SK-N-MC (cell line): ENCODE data around the gene SEH1L.
A peak's percentile ranks its signal among the peaks of the same experiment; 100 is the strongest.
"Not testable (repeated sequence)": the region's sequence is repeated elsewhere in the genome, so short reads cannot be mapped to it uniquely, and the experiment has no call there.

Source experiments
- DNase-seq: peaks from one replicate; pipeline ENCODE4 v3.0.0-alpha.2; 2011; ENCODE audit warnings: low read depth, low spot score
- H3K27ac ChIP-seq: fragments of 200-600 bp; sonication (generic); 2 replicates; pipeline ENCODE4 v1.5.1; 2016; ENCODE audit warnings: mixed run types
- H3K36me3 ChIP-seq: fragments of 200-600 bp; sonication (generic); 2 replicates; pipeline ENCODE4 v1.6.1; 2017; ENCODE audit warnings: antibody characterized with exemption, low read length, mixed read lengths; ENCODE audit not compliant: insufficient read depth
- H3K4me3 ChIP-seq: fragments of 200-600 bp; sonication (generic); 2 replicates; pipeline ENCODE4 v1.5.1; 2016
- H3K9ac ChIP-seq: fragments of 200-600 bp; sonication (generic); 2 replicates; pipeline ENCODE4 v1.8.0; 2017; ENCODE audit warnings: mixed run types, mixed read lengths; ENCODE audit not compliant: insufficient read length
- H3K9me3 ChIP-seq: fragments of 200-600 bp; sonication (generic); 2 replicates; pipeline ENCODE4 v1.6.1; 2017; ENCODE audit warnings: low read depth, mild to moderate bottlenecking, antibody characterized with exemption, low read length, moderate library complexity, mixed read lengths
- EZH2 ChIP-seq: fragments of 200-600 bp; sonication (generic); IDR thresholded peaks from one replicate; pipeline ENCODE4 v1.6.1; 2017; ENCODE audit warnings: antibody characterized with exemption
- FOXP2 ChIP-seq: optimal IDR thresholded peaks from 2 replicates; pipeline ENCODE3; 2011; ENCODE audit warnings: mild to moderate bottlenecking, moderate library complexity; ENCODE audit not compliant: insufficient read depth; ENCODE audit errors: extremely low read length, control extremely low read depth
- POLR2AphosphoS5 ChIP-seq: IDR thresholded peaks from 2 replicates; pipeline ENCODE4 v1.6.1; 2012; ENCODE audit warnings: mild to moderate bottlenecking, low read depth, low read length, borderline replicate concordance

Gene SEH1L, protein sequence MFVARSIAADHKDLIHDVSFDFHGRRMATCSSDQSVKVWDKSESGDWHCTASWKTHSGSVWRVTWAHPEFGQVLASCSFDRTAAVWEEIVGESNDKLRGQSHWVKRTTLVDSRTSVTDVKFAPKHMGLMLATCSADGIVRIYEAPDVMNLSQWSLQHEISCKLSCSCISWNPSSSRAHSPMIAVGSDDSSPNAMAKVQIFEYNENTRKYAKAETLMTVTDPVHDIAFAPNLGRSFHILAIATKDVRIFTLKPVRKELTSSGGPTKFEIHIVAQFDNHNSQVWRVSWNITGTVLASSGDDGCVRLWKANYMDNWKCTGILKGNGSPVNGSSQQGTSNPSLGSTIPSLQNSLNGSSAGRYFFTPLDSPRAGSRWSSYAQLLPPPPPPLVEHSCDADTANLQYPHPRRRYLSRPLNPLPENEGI

DNA sequence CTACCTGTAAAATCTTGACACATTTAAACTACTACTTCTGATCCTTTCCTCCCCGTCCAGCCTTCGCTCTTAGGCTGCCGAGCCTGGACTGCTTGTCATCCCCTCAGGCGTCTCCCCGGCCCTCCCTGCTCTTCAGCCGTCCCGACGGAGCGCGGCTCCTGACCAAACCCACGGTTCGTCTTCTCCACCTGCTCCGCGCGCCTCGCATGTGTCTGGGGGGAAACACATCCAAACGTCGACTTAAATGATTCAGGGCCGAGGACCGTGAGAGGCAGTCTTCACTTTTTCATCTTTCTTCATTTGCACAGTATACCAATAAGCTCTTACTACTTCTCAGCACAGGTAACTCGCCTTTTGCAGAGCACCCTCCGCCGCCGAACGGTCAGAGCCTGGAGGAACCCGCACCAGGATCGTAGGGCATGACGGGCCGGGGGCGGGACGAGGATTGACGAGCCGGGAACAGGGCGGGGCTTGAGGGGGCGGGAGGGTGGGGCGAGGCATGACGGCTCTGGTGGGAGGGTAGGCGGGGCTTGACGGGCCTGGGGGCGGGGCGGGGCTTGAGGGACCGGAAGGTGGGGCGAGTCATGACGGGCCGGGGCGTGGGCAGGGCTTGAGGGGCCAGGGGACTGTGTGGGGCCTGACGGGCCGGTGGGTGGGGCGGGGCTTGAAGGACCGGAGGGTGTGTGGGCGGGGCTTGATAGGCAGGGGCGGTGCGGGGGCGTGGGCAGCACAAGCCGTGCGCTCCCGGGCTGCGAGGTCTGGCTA is at the start of gene SEH1L:
TSS of gene SEH1L (plus strand) at position 727 of the 765 bp plus-strand sequence. CDS start 111 bp downstream, outside the sequence.
- no peak for TF ChIP-seq EZH2
- peak; percentile 69 for TF ChIP-seq POLR2AphosphoS5
- Histone ChIP-seq H3K4me3 (peak within 1 kb of the TSS; percentile 100), H3K36me3 (peaks cover 31% of the 10 kb centered on the region), H3K9ac (peak within 1 kb of the TSS; percentile 92), H3K27ac (peak within 1 kb of the TSS; percentile 97), H3K9me3 (no peaks in the 10 kb centered on the region)
- DNase-seq: no peak

DNA sequence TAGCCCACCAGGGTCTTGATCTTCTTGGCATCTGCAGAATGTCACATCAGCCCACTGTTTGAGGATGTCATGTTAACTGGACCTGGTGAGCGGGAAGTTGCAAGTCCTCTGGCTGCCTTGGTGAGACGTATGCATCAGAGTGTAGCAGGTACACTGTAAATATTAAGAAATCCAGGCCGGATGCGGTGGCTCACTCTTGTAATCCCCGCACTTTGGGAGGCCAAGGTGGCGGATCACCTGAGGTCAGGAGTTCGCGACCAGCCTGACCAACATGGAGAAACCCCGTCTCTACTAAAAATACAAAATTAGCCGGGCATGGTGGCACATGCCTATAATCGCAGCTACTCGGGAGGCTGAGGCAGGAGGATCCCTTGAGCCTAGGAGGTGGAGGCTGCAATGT is 46.6 kb upstream of the SEH1L start:
- not testable (repeated sequence) for H3K27ac ChIP-seq, DNase-seq, H3K9ac ChIP-seq, H3K36me3 ChIP-seq, H3K4me3 ChIP-seq, H3K9me3 ChIP-seq

DNA sequence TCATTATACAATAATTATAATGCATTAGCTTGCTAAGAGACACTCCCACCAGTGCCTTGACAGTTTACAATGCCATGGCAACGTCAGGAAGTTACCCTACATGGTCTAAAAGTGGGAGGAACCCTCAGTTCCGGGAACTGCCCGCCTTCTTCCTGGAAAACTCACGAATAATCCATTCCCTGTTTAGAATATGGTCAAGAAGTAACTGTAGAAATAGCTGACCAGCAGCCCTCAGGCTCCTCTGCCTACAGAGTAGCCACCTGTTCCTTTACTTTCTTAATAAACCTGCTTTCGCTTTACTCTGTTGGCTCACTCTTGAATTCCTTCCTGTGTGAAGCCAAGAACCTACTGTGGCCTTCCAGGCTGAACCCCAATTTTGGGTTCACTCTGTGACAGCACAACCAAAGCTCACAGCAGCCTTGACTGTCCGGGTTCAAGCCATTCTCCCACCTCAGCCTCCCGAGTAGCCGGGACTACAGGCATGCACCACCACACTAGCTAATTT is 43.7 kb upstream of the SEH1L start:
- Histone ChIP-seq H3K9me3 (no peaks in the 10 kb centered on the region), H3K4me3 (no peak overlapping the region), H3K27ac (no peak overlapping the region), H3K36me3 (no peaks in the 10 kb centered on the region), H3K9ac (no peak overlapping the region)
- no peak for TF ChIP-seq EZH2
- no peak for TF ChIP-seq POLR2AphosphoS5
- TF ChIP-seq FOXP2: no peak
- DNase-seq: no peak

DNA sequence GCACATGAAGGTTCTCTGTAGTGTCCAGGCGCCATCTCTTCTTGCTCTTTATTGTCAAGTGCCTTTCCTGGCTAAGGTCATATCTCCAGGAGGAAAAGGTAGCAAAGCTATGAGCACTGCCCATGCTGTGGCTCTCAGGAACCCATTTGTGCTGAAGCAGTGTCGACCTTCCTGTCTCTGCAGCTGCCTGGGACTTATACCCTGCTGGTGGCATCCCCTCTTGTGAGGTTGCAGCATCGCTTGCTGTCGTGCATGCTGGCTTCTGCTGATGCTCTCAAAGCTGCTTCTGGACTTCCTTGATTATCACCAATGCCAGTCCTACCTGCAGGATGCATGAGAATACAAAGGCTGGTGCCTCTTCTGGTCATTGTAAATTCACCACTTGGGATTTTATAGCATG is 41.7 kb upstream of the SEH1L start:
- Histone ChIP-seq H3K9me3 (no peaks in the 10 kb centered on the region), H3K27ac (no peak overlapping the region), H3K4me3 (no peak overlapping the region), H3K36me3 (no peaks in the 10 kb centered on the region), H3K9ac (no peak overlapping the region)
- no peak for DNase-seq
- TF ChIP-seq FOXP2 (no peak), EZH2 (no peak), POLR2AphosphoS5 (no peak)

DNA sequence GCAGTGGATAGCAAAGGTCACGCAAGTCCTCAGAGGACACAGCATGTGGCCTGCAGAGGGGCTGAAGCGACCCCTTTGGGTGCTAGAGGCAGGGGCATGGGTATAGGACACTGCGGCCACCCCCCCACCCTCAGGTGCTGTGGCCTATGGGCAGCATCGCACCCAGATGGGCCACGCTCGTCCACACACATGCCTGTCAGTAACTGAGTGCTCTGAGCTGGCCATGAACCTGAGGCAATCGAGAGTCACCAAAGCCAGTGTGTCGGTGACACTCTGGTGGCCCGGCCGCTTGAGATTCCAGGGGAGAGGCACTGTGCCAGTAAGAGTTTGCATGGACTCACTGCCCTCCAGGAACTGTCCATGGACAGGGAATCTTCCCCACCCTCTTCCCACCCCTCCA is 41.0 kb upstream of the SEH1L start:
- H3K9ac ChIP-seq: no peak overlapping the region
- DNase-seq: no peak
- H3K36me3 ChIP-seq: no peaks in the 10 kb centered on the region
- no peak overlapping the region for H3K4me3 ChIP-seq
- no peaks in the 10 kb centered on the region for H3K9me3 ChIP-seq
- TF ChIP-seq POLR2AphosphoS5 (no peak), FOXP2 (no peak), EZH2 (no peak)
- H3K27ac ChIP-seq: no peak overlapping the region

DNA sequence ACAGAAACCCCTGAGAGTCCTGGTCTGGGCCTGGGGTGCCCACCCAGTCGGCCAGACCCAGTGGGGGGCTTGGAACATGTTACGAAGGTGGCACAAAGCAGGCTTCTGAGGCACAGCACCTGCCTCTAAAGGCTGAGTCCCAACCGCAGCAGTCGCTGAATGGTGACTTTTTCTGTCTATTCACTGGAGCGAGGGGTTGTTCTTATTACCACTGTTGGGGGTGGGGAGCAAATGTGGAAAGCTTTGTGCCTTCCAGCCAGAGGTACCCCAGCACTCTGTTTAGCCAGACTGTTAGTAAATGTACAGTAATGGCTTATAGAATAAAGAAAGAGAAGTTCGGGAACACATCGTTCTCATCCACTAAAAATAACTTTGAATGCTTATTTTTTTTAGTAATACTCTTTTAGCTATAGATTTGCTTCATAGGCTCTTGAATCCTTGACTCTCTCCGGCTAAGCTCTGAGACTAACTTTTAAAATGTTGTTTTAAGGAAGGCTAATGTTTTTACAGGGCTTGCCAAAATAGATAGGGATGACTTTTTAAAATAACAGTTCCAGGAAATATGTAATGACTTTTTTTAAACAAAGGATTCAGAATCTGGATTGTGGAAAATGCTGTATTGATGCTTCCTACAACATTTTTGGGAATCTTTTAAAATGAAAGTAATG is 40.4 kb upstream of the SEH1L start:
- Histone ChIP-seq H3K4me3 (no peak overlapping the region), H3K9ac (no peak overlapping the region), H3K36me3 (no peaks in the 10 kb centered on the region), H3K27ac (no peak overlapping the region), H3K9me3 (no peaks in the 10 kb centered on the region)
- TF ChIP-seq EZH2 (no peak), FOXP2 (no peak), POLR2AphosphoS5 (no peak)
- DNase-seq: no peak

DNA sequence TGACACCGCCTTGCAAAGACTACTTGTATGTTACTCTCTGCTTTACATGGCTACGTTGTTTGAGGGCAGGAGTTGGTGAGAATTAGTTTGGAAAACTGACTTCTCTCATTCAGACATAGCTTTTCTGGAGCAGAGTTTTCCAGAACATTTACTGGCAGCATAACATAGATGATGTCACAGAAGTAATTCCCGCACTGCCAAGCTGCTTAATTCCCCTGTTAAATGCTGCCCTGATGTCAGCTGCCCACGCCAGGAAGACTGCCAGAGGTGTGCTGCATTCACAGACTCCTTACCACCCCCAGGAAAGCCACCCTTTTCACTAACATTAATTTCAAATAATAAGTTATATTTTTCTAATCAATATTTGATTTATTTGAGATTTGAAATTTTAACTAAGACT is 39.1 kb upstream of the SEH1L start:
- DNase-seq: no peak

More for the DNA sequence above, 39.1 kb upstream of the SEH1L start:
- Histone ChIP-seq H3K9ac (no peak overlapping the region), H3K9me3 (no peaks in the 10 kb centered on the region), H3K4me3 (no peak overlapping the region), H3K36me3 (no peaks in the 10 kb centered on the region), H3K27ac (no peak overlapping the region)
- TF ChIP-seq EZH2: no peak
- TF ChIP-seq POLR2AphosphoS5: no peak
- no peak for TF ChIP-seq FOXP2
